Ecto neural progenitor cell (in vitro differentiated cells): ENCODE measurements around the gene GARIN5A.

Experiments
- DNase-seq: peaks from one replicate; pipeline ENCODE4 v3.0.0-alpha.2; 2018; ENCODE audit warnings: low spot score

GARIN5A gene

DNA sequence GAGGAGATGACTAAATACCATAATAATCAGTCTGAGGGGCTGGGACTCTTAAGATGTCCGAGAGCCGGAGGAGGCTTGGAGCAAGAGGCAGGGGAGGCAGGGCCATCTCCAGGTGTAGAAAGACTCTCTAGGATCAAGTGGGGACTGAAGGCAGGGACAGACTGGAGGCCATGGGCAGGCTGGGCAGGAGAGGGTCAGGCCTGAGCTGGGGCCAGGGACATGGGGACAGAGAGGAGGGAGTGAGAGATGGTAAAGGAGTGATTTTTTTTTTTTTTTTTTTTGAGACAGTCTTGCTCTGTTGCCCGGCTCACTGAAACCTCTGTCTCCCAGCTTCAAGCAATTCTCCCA lies 32.2 kb upstream of the GARIN5A start:
- DNase-seq = no peak

DNA sequence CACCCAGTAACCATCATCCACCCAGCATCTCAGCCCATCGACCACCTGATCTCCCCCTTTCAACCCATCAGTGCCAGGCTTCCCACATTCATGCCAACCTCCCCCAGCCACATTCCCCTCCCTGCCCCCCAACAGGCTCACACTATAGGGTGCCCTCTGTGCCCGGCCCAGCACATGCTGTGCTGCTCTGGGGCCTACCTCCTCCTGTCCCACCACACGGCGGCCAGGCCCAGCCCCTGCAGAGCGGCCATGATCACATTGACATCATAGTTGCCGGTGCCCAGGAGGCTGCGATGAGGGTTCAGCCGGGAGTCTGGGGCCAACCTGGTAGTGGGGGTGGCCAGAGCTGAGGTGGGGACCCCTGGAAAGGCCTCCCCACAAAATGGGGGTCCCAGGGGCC lies 30.7 kb upstream of the GARIN5A start:
- DNase-seq = no peak

DNA sequence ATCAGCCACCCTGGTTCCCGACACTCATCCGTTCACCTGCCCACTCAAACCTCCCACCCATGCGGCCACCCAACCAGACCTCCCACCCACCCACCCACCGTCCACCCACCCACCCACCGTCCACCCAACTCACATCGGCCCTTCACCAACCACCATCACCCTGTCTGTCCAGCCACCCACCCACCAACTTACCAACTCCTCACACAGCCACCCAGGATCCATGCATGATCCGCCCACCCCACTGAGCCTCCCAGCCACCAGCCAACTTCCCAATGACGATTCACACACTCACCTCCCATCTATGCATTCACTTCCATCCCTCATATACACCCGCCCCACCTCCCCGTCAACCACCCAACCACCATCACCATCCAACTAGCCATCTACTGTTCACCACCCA lies 30.1 kb upstream of the GARIN5A start:
- DNase-seq = no peak

DNA sequence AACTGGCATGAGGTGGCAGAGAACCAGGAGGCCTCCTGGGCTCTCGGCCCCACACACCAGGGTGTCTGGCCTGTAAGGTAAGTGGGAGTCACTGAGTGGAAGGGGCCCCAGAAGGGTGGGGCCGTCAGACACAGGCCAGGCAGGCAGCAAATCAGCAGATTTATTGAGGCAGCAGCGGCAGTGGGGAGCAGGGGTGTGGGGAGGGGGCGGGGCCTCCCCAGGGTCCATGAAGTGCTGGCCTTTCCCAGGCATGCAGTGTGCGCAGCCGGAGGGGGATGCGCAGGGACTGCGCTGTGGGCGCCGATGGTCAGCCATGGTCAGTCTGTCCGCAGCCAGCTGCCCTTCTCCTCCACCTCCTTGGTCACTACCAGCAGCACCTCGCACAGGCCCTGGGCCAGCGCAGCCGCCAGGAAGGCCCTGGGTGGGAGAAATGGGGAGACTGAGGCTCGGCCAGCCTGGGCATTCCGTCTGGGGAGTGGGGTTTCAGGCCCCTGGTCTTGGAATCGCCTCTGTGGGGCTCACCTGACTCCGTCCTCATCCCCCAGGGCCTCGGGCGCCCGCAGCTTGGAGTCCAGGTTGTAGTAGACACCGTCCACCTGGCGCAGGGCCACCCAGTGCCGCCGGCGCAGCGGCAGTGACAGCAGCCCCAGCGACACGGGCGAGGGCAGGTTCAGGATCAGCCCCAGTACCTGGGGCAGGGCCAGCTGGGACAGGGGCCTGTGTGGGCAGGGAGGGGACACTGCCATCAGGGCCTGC lies 29.4 kb upstream of the GARIN5A start:
- DNase-seq = no peak

DNA sequence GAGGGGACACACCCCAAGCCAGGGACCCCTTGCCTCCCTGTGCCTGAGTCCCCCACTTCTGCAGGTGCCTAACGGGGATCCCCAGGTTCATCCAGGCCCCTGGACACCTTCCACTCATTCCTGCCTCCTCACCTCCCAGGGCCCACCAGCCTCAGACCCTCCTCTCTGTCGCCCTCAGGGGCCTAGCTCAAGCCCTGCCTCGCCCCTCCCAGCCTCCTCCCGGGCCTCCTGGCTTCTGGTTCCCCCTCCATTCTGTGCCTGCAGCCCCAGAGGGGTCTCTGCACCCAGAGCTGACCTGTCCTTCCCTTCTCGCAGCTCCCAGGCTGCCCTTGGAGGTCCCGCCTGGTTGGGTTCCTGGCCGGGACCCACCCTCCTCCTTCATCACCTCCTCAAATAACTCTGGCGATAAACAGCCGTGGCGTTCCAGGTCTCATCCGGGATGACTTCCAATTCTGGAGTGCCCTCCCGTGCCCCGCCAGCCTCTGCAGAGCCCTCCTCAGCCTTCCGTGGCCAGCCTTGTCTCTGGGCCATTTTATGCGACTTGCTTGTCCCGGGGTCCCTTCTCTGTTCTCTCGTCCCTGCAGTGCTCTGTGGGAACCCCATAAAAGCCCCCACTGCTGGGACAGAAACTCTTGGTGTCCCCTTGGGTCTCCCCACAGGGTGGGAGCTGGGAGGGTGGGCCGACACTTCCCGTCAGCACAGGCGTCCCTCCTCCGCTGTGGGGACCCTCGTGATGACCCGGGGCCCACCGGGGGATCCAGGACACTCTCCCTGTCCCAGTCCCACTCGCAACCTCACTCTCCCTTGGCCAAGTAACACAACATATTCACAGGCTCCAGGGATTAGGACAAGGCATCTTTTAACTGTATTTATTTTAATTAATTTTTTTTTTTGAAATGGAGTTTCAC lies 25.2 kb upstream of the GARIN5A start:
- no peak for DNase-seq

DNA sequence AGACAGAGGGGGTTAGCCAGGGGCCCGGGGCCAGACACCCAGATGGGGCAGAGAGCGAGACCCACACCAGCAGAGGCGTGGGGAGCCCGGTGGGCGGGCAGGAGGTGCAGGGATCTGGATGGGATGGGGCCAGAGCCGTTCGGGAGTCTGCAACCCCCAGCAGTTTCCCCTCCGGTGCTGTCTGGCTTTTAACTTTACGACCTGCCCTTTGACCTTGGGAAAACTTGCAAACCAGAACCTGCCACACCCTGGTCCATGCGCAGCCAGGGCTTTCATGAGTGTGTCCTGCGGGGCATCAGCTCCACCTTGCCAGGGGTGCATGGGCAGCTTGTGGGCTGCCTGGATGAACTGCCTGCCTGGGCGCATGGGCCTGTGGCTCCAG lies 24.5 kb upstream of the GARIN5A start:
- DNase-seq = no peak

DNA sequence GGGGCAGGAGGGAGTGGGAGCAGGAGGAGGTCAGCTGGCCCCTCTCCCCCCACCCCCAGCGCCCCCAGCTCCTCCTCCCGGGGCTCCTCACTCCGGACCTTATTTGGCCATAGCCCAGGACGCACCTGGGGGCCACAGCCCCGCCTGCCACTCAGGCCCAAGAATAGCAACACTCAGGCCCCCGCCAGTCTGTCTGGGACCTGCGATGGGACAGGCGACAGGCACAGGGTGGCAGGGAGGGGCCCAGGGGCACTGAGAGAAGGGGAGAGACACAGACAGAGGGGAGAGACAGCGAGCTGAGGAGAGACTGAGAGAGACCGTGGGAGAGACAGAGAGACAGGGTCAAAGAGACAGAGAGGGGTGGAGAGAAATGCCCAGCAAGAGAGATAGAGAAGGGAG lies 24.1 kb upstream of the GARIN5A start:
- DNase-seq = no peak

DNA sequence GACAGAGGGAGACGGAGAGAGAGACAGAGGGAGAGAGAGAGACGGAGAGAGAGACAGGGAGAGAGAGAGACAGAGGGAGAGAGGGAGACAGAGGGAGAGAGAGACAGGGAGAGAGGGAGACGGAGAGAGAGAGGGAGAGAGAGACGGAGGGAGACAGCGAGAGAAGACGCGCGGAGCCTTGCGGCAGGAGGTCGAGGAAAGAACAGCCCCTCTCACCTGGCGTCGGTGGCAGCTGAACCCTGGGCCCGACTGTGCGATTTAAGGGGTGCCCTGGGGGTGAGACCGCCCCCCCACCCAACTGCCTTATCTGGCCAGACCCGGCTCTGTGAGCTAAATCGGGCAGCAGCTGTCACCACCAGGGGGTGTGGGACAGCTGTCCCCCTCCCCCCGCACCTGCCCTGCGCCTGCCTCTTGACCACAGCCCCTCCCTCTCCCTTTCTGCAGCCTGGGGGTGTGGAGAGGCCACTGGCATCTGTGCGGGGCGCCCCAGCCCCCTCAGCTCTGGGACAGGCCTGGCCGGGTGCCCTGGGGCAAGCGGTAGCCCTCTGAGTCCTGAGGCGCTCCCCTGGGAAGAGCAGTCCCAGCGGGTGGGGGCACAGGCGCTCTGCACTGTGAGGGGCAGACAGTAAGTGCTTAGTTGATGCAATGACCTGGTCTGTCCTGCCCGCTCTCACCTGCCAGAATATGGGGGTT lies 23.6 kb upstream of the GARIN5A start:
- DNase-seq = peak; percentile 64

DNA sequence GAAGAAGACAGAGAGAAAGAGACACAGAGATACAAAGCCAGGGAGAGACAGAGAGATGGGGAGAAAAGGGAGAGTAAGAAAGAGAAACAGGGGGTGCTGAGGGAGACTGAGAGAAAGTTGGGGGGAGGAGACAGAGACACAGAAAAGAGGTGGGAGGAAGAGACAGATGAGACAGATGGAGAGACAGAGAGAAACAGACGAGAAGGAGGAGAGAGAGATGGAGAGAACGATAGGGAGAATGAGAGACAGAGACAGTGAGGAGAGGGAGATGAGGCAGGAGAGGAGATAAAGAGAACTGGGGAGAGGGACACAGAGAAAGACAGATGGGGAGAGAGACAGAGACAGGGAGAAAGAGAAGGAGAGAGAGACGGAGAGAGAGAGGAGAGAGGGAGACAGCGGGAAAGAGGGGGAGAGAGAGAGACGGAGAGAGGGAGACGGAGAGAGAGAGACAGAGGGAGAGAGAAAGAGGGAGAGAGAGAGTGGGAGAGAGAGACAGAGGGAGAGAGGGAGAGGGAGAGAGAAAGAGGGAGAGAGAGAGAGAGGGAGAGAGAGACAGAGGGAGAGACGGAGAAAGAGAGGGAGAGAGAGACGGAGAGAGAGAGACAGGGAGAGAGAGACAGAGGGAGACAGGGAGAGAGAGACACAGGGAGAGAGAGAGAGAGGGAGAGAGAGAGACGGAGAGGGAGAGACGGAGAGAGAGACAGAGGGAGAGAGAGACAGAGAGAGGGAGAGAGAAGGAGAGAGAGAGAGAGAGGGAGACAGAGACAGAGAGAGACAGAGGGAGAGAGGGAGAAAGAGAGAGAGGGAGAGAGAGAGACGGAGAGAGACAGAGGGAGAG lies 21.8 kb upstream of the GARIN5A start:
- no peak for DNase-seq

DNA sequence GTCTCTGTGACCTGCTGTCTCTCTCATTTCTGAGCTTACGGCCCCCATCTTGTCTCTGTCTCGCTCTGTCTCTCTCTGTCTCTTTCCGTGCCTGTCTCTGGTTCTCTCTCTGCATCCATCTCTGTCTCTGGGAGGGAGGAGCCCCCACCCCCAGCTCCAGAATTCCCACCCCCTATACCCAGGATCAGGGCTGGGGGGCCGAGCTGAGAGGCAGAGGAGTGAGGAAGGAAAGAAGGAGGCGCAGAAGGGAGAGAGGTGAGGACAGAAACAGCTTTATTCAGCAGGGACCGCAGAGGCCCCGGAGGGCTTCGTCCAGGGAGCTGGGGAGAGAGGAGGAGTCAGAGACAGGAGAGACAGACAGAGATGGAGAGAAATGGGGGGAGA lies 20.4 kb upstream of the GARIN5A start:
- no peak for DNase-seq

DNA sequence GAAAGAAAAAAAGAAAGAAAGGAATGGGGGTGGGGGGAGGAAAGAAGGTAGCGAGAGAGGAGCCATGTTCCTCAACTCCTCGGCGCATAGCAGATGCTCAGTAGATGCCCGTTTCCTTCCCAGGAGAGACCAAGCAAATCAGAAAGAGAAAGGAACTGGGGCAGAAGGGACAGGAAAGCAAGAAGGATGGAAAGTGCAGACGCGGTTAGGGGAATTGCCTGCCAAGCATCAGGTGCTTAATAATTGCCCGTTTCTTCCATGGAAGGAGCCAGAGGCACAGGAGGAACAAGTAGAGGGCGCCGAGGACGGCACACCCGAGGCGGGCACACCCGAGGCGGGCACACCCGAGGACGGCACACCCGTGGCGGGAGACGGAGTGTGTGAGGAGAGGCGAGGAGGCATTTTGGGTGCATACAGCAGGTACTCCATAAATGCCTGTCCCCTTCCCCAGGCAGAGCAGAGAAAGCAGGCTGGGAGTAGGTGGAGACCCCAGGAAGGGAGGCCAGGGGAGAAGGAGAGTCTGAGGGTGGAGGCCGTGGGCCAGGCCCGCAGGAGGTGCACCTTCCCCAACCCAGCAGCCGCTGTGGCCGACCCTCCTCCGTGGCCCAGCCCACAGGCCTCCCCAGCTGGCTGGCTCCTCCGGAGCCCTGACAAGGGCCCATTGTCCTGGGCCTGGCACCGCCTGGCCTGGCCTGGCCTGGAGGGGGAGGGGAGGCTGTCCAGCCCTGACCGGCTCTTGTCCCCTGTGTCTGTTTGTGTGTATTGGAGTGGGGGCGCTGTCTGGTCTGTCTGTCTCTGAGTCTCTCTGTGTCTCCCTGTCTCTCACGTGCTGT lies 19.8 kb upstream of the GARIN5A start:
- peak; percentile 78 for DNase-seq

DNA sequence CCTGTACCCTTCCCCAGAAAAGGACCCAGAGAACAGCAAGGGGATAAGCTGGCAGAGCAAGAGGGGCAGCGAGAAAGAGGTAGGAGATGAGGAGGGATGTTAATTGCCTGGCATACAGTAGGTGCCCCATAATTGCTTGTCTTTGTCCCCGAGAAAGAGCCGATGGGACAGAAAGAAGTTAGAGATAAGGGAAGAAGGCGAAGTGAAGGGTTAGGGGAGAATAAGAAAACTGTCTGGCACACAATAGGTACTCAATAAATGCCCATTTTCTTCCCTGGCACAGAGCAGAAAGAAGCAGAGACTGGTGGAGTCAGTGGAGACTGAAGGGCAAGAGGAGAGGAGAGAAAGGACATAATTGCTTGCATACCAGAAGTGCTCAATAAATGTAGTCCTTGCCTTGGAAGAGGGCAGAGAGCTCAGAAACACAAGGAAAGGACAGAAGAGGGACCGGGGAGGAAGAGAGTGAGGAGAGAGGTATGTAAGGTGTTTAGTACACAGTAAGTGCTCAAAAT lies 18.4 kb upstream of the GARIN5A start:
- DNase-seq = no peak

DNA sequence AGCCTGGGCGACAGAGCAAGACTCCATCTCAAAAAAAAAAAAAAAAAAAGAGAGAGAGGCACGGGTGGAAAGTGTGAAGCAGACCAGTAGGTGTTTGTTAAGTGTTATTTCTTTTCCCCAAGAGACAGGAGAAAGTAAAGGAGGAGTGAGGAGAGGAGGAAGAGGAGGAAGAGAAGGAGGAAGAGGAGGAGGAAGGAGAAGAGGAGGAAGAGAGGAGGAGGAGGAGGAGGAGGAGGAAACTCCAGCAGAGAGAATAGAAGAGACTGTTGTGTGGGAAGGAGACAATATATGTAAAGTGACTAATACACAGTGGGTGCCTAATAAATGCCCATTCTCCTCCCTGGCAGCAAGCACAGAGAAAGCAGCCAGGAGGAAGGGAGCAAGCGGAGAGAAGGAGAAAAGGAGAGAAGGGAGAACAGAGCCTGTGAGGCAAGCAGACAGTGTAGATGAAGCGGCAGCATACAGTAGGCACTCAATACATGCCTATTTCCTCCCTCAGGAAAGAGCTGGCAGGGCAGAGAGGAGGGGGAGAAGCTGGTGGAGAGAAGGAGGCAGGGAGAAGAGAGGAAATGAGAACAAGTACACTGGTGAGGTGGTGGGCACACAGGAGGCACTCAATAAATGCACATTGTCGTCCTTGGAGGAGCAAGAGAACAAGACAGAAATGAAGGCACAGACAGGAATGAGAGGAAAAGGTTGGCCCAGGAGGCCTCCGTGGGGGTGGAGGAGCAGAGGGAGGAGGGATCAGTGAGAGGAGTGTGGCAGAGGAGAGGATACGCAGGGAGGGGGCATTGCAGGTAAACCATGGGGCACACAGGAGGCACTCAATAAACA lies 17.8 kb upstream of the GARIN5A start:
- DNase-seq = no peak

DNA sequence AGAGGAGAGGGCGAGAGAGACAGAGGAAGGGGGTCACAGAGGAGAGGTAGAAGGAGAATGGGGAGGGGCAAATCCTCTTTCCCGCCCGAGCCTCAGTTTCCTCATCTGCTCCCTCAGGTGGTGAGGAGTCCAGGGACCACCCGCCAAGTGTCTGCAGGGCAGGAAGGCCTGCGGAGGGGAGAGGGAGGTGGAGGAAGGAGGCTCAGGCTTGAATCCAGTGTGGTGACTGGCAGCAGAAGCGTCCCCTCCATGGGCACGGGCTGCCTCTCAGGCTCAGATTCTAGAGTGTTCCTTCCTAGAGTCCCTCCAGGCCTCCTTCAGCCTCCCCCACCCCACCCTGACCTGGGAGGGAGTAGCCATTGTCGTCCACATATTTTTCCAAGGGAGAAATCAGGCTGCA lies 16.5 kb upstream of the GARIN5A start:
- no peak for DNase-seq

DNA sequence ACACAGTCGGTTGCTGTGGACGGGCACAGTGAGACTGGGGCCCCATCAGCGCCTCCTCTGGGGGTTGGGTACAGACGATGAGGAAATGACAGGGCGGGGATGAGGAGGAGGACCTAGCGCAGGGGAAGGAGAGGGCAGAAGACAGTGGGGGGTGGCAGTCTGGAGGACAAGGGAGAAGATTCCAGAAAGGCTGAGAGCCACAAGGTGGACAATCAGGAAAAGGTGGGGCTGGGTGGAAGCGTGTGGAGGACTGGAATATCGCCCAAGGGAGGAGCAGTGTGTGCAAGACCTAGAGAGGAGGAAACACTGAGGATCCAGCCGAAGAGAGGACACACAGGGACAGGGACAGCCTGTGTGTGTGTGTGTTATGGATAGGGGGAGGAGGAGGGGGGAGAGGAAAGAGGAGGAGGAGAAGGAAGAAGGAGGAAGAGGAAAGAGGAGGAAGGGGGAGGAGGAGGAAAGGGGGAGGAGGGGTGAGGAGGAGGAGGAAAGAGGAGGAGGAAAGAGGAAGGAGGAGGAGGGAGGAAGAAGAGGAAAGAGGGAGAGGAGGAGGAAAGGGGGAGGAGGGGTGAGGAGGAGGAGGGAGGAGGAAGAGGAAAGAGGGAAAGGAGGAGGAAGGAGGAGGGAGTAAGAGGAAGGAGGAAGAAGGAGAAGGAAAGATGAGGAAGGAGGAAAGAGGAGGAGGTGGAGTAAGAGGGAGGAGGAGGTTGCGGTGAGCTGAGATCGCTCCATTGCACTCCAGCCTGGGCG lies 15.8 kb upstream of the GARIN5A start:
- no peak for DNase-seq

DNA sequence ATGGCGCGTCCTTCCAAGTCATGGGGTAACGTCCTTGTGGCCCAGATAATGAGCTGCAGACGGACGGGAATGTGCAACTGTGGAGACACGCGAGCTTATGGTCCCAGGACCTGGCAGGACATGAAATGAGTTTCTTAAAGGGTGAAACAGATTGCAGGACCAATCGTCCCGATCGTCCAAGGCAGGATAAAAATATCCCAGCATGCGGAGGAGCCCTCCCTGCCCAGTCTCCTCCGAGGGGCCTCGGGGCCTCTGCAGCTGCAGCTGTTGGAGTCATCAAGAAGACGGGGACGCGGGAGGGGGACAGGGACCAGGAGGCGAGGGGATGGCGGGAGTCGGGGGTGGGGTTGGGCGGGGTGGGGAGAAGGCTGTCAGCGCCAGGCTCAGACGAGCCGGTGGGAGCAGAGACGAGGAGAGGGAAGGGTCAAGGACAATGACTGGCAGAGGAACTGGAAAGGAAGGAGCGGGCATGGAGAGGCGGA lies 14.4 kb upstream of the GARIN5A start:
- no peak for DNase-seq

DNA sequence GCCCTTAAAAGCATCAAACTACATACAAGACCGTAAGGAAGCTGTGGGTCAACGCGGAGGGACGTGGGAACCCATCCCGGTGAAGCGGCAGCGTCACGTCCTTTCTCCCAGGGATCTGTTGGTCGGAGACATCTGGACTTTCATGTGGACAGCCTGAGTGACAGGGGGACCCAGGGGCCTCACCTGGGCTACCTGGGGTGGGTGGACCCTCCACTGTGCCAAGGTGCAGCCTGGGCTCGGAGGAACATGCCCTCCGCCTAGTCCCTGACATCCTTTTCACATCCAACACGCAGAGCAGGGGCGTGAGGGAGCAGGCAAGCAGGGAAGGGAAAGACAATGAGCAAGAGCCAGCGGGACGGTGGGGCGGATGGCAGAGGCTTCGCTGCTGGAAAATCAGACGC lies 13.8 kb upstream of the GARIN5A start:
- DNase-seq = no peak

DNA sequence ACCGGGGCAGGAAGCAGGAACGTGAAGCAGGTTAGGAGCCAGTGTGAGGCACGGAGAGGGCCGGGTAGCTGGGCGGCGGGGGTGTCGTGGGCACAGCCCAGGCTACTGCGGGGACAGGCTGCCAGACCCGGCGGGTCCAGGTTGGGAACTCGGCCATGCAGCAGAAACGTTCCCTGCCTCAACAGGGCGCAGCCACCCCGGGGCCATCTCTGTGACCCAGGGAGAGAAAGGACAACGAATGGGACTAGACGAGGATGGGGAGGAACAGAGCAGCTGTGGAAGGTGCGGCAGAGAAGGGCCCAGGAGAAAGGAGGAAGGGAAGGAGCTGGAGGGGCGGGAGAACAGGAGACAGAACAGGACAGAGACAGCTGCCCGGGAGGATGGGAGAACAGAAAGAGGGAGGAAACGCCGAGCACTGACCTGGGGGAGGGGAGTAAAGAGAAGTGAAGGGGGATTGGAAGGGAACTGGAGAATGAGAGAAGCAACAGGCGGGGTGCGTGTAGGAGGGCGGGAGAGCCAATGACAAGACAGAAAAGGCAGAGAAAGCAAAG lies 12.9 kb upstream of the GARIN5A start:
- peak; percentile 47 for DNase-seq
